ENCODE results near the gene CLPTM1. TPM values are rescaled to one million over a fixed set of nuclear protein-coding genes. Genes with fewer than 3 reads are reported as not detected.

CLPTM1 gene
- total and polyA plus RNA-seq, 9 of the 15 experiments (the other 6 are each of a cell fraction or from before 2014, with no cell fraction given), result 0.37 to 96.0 (median 27.5) TPM

- TF ChIP-seq SRSF3 (IDR thresholded peaks at IDR 0.05; ENCODE audit: insufficient read depth, low read length) (no peak), HNRNPH1 (optimal IDR thresholded peaks at IDR 0.05; ENCODE audit: low read depth, low read length) (no peak), RFX5 (IDR thresholded peaks at IDR 0.05; ENCODE audit: low read depth, low read length) (no peak), SMC3 (conservative IDR thresholded peaks at IDR 0.05; ENCODE audit: insufficient read depth, low read depth, low read length) (0 out of 2 replicates have a peak, but pooled peaks have one; percentile 11), GABPB1 (CRISPR knock-in tag; IDR thresholded peaks at IDR 0.05) (peak; percentile 26; the same call in 1 of the 2 replicates), FOS (IDR thresholded peaks at IDR 0.05; ENCODE audit: extremely low read depth, insufficient read length) (no peak), BRCA1 (IDR thresholded peaks at IDR 0.05) (no peak), BRCA1 (CRISPR knock-in tag; IDR thresholded peaks at IDR 0.05) (no peak), BHLHE40 (IDR thresholded peaks at IDR 0.05; ENCODE audit: low read length) (peak; percentile 89), ZBTB26 (CRISPR knock-in tag; IDR thresholded peaks at IDR 0.05) (no peak; the same call in 1 of the 2 replicates), HMG20A (CRISPR knock-in tag; conservative IDR thresholded peaks at IDR 0.05) (no peak), ZNF277 (CRISPR knock-in tag; IDR thresholded peaks at IDR 0.05; ENCODE audit: borderline replicate concordance) (no peak), ARHGAP35 (IDR thresholded peaks at IDR 0.05; ENCODE audit: partially characterized antibody) (no peak), NELFE (IDR thresholded peaks at IDR 0.05; ENCODE audit: insufficient read depth, insufficient read length) (no peak), MXI1 (IDR thresholded peaks at IDR 0.05; ENCODE audit: low read depth, low read length) (no peak), XRCC4 (IDR thresholded peaks at IDR 0.05; ENCODE audit: extremely low read depth, insufficient read depth, insufficient read length) (no peak), CREB3 (tag; conservative IDR thresholded peaks at IDR 0.05; ENCODE audit: low read depth) (peak; percentile 60; the same call in 1 of the 2 replicates), ZNF239 (CRISPR knock-in tag; IDR thresholded peaks at IDR 0.05) (no peak)
- TF ChIP-seq, protein P1, sequence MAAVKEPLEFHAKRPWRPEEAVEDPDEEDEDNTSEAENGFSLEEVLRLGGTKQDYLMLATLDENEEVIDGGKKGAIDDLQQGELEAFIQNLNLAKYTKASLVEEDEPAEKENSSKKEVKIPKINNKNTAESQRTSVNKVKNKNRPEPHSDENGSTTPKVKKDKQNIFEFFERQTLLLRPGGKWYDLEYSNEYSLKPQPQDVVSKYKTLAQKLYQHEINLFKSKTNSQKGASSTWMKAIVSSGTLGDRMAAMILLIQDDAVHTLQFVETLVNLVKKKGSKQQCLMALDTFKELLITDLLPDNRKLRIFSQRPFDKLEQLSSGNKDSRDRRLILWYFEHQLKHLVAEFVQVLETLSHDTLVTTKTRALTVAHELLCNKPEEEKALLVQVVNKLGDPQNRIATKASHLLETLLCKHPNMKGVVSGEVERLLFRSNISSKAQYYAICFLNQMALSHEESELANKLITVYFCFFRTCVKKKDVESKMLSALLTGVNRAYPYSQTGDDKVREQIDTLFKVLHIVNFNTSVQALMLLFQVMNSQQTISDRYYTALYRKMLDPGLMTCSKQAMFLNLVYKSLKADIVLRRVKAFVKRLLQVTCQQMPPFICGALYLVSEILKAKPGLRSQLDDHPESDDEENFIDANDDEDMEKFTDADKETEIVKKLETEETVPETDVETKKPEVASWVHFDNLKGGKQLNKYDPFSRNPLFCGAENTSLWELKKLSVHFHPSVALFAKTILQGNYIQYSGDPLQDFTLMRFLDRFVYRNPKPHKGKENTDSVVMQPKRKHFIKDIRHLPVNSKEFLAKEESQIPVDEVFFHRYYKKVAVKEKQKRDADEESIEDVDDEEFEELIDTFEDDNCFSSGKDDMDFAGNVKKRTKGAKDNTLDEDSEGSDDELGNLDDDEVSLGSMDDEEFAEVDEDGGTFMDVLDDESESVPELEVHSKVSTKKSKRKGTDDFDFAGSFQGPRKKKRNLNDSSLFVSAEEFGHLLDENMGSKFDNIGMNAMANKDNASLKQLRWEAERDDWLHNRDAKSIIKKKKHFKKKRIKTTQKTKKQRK (IDR thresholded peaks at IDR 0.05; ENCODE audit: borderline replicate concordance, low read depth, low read length), result no peak
- TF ChIP-seq, protein P2, sequence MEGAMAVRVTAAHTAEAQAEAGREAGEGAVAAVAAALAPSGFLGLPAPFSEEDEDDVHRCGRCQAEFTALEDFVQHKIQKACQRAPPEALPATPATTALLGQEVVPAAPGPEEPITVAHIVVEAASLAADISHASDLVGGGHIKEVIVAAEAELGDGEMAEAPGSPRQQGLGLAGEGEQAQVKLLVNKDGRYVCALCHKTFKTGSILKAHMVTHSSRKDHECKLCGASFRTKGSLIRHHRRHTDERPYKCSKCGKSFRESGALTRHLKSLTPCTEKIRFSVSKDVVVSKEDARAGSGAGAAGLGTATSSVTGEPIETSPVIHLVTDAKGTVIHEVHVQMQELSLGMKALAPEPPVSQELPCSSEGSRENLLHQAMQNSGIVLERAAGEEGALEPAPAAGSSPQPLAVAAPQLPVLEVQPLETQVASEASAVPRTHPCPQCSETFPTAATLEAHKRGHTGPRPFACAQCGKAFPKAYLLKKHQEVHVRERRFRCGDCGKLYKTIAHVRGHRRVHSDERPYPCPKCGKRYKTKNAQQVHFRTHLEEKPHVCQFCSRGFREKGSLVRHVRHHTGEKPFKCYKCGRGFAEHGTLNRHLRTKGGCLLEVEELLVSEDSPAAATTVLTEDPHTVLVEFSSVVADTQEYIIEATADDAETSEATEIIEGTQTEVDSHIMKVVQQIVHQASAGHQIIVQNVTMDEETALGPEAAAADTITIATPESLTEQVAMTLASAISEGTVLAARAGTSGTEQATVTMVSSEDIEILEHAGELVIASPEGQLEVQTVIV (CRISPR knock-in tag; IDR thresholded peaks at IDR 0.05; ENCODE audit: borderline replicate concordance), result no peak
Observed at GRCh38 chr19:44943801-44944249, 11.4 kb upstream of the CLPTM1 start (continued).

Measured in K562 (cell line).